Measurements from ENCODE around the gene DCLK1.

DNA sequence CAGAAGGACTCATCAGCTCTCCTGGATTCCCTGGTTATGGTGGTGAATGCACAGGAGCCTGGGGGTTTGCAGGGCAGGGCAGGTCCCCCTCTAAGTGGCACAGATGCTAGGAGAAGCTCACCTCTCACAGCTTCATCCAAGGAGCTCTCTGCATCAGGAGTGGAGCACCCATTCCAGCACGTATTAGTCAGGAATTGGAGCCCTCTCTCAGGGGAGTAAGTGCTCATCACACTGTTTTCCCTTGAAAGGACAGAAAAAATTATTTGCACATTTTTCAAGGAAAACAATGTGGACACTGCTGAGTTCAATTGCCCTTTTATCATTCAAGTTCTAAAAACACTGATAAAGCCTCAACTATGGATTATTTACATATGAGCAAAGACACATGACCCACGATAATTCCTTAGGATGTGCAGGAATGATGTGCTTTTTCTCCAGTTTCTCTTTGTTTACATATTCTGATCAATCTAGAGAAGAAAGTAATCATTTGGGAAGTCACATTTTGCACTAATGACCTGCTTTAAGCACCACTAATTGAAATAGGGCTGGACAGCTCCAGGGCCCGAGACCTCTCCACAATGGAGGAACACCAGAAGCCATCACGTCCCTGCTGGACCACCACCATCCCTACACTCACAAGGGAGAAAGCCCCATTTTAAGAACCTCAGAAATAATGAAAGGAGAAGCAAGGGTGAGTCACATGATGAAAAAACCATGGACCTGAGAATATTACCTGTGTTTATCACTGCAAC, 42.6 kb upstream of the DCLK1 start:
- TF ChIP-seq, protein P1, sequence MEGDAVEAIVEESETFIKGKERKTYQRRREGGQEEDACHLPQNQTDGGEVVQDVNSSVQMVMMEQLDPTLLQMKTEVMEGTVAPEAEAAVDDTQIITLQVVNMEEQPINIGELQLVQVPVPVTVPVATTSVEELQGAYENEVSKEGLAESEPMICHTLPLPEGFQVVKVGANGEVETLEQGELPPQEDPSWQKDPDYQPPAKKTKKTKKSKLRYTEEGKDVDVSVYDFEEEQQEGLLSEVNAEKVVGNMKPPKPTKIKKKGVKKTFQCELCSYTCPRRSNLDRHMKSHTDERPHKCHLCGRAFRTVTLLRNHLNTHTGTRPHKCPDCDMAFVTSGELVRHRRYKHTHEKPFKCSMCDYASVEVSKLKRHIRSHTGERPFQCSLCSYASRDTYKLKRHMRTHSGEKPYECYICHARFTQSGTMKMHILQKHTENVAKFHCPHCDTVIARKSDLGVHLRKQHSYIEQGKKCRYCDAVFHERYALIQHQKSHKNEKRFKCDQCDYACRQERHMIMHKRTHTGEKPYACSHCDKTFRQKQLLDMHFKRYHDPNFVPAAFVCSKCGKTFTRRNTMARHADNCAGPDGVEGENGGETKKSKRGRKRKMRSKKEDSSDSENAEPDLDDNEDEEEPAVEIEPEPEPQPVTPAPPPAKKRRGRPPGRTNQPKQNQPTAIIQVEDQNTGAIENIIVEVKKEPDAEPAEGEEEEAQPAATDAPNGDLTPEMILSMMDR (IDR thresholded peaks at IDR 0.05): no peak
- TF ChIP-seq EP300 (IDR thresholded peaks at IDR 0.05): no peak
